ENCODE data around the gene VPS54.

- no peak for TF ChIP-seq CTCF (IDR thresholded peaks at IDR 0.05)
- TF ChIP-seq POLR2A (IDR thresholded peaks at IDR 0.05), result no peak
Measured at GRCh38 chr2:63865159-63865799, 153.9 kb downstream of the VPS54 start.
